Raji (cell line): ENCODE results near the gene DGAT2L6.

Experiments used
- POLR2A ChIP-seq: IDR thresholded peaks from 2 replicates; pipeline ENCODE4 v1.6.1; 2011; ENCODE audit warnings: low read depth, low read length, control low read depth; ENCODE audit not compliant: insufficient read depth

The DGAT2L6 gene, protein sequence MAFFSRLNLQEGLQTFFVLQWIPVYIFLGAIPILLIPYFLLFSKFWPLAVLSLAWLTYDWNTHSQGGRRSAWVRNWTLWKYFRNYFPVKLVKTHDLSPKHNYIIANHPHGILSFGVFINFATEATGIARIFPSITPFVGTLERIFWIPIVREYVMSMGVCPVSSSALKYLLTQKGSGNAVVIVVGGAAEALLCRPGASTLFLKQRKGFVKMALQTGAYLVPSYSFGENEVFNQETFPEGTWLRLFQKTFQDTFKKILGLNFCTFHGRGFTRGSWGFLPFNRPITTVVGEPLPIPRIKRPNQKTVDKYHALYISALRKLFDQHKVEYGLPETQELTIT

DNA sequence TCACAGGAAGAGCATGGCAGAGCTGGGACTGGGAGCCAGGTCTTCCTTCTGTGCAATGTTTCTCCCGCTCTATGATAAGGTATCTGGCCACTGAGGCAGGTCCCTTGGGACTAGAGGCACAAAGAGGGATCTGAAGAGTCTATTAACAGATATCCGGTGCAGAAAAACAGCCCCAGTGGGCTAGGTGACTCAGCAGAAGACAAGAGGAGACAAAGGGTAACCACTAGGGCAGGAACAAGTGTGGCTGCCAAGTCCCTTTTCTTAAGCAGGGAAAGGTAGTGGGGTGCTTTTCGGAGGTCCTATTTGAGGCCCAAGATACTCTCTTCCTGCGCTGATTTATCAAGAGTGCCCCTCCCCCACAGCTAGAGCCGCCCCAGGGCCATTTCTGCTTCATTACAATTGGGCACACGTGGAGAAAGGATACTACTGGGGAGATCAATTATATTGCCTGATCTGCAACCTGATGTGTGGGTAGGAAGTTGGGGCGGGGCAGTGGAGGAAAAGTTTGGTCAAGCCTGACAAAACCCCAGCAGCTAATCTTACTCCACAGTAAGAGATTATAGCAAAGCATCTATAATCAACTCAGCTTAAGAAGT lies at the start of gene DGAT2L6:
TSS of gene DGAT2L6 (plus strand) at position 546 of the 596 bp plus-strand sequence. CDS start 100 bp downstream, outside the sequence.
- TF ChIP-seq POLR2A = no peak

DNA sequence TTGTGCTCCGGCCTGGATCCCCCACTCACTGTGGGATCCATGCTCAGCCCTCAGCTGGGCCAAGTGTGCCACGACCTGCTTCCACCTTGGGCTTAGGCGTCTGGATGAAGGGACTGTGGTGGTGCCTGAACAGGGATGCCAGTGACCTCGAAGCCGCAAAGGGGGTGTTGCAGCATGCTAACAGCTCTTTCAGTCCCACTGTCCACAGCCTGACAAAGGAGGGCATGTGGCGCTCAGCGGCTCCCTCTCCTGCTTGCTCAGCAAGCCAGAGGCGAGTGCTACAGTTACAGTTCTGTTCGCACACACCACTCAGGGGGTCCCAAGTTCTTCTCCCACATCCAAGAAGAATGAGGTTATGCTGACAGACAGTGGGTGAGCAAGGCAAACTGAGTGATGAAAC lies 49.2 kb upstream of the DGAT2L6 start:
- no peak for TF ChIP-seq POLR2A

DNA sequence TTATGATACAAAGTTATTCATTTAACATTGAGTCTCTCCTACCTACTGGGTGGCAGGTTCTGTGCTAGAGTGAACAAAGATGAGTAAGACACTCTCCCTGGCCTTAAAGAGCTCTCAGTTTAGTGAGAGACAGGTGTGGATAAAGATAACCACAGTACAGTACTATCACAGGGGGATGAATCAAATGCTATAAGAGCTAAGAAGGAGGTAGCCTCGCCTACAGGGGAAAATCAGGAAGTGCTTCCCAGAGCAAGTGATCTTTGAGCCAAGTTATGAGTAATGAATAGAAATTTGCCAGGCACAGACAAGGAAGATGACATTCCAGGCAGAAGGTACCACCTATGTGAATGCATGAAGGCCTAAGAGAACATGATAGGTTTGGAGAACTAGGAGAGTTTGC lies 47.5 kb upstream of the DGAT2L6 start:
- TF ChIP-seq POLR2A = no peak

DNA sequence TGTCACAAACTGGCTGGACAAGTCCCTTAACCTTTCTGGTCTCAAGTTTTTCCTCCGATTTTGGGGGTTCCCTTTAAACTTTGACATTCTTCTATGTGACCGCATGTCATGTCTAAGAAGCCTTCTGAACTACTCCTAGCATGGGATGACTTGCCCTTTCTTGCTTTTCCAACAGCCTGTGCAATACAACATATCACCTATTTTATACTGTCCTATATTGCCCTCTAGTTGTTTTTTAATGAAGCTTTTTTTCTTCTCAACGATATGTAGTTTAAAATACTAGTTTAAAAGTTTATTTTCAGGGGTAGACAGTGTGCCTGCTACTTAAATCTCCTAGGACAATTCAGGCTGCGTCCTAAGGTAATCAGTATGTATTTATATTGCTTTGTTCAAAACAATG lies 45.1 kb upstream of the DGAT2L6 start:
- no peak for TF ChIP-seq POLR2A

DNA sequence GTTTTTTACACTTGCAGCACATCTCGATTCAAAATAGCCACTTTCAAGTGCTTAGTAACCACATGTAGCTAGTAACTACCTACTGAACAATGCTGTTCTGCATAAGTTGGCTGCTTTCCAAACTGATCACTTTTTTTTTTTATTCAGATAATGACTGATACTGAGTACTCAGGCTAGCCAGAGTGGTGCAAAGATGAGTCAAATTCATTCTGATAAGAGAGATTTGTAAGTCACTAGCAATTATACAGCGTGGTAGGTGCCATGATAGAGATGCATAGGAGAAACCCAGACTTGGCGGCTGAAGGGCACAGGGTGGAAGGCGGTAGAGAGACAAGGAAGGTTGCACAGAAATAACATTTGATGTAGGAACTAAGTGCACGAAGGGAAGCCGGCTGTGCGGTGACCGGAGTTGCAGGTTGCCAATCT lies 44.4 kb upstream of the DGAT2L6 start:
- peak; percentile 26; the same call in 1 of the 2 replicates for TF ChIP-seq POLR2A

DNA sequence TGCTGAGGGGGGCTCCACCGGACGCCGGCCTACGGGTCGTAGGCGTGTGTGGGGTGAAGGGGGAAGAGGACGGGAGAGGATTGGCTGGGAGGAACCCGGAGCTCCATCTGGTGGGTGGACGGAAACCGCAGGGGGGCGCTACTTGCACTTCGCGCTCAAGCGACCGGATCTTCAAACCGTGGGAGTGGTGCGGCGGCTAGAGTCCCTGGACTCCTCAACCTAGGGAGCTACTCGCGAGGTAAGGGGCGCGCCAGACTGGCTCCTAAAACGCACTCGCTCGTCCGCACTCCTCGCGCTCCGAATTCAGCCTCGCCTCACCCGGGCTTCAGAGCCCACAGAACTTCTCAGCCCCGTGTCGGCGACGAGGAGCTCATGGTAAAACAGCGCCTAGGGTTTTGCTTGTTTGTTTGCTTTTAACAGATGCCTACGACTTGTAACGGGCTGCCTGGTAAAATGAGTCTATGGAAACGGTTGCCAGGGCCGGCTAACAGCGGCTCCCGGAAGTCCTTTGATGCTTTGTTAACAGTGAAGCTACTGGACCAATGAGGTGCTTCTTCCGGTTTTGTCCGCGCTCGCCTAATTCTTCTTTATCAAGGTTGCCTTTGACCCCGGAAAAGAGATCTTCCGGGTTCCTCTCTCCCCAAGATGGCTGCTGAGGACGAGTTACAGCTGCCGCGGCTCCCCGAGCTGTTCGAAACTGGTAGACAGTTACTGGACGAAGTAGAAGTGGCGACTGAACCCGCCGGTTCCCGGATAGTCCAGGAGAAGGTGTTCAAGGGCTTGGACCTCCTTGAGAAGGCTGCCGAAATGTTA lies 43.8 kb upstream of the DGAT2L6 start, which contains the start of gene IGBP1:
TSS of gene IGBP1 (plus strand) at position 145 of the 813 bp plus-strand sequence. CDS start at position 646, 501 bp downstream.
- TF ChIP-seq POLR2A = peak; percentile 57

DNA sequence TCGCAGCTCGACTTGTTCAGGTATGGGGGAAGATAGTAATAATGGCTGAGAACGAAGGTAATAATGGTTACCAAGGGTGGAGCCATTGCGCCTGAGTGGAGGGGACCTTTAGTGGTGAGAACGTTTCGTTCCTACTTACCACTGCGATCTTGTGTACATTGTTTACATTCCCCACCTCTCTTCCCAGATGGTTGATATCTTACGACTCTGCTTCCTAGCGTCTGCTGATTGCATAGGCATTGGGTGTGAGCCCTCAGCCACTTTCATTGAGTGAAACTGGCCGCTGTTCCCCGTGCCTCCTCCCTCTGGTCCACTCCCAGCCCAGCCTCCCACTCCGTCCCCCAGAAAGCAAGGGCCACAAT lies 43.2 kb upstream of the DGAT2L6 start:
- TF ChIP-seq POLR2A = no peak

DNA sequence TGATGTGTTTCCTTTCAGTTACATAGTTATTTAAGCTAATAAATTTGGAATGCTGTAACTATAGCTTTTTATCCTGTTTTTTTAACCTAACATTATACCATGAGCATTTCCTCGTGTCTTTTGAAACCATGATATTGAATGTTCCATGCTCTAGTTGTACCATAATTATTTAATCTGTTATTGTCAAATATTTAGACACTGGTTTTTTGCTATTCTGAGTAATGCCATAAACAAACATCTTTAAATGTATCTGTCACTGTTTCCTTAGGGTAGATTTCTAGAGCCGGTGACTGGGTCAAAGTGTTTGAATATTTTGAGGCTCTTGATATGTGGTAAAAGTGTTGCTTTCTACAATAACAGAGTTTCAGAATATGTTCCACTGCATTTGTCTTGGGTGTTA lies 38.7 kb upstream of the DGAT2L6 start:
- TF ChIP-seq POLR2A = no peak

DNA sequence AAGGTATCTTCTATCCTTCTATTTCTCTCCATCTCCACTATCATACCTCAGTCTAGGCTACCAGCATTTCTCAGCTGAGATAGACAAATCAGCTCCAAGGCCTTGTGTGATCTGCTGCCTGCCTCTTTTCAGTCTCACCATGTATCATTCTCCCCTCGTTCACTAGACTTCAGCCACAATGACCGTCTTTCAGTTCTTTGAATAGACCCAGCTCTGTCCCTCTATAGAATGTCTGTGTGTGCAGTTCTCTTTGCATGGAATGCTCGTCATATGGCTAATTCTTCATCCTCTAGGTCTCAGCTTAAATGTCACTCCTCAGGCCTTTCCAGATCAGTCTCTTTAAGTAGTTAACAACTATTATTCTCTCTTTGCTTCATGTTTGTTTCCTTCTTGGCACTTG lies 37.5 kb upstream of the DGAT2L6 start:
- TF ChIP-seq POLR2A = no peak

DNA sequence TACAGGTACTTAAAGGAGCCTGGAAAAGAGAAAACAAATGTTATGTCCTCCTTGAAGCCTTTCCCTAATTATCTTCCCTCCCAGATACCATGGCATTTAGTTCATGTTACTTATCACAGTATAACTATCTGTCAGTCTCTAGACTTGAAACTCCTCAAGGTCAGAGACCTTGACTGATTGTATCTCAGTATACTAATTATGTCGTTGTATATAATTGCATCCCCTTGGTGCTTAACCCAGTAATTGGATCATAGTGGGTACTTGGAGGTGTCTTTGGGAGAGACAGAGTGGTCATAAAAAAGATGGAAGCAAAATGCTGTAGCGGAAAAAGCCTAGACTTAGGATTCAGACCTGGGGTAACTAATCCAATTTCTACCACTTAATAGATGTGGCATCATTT lies 35.9 kb upstream of the DGAT2L6 start:
- no peak for TF ChIP-seq POLR2A

DNA sequence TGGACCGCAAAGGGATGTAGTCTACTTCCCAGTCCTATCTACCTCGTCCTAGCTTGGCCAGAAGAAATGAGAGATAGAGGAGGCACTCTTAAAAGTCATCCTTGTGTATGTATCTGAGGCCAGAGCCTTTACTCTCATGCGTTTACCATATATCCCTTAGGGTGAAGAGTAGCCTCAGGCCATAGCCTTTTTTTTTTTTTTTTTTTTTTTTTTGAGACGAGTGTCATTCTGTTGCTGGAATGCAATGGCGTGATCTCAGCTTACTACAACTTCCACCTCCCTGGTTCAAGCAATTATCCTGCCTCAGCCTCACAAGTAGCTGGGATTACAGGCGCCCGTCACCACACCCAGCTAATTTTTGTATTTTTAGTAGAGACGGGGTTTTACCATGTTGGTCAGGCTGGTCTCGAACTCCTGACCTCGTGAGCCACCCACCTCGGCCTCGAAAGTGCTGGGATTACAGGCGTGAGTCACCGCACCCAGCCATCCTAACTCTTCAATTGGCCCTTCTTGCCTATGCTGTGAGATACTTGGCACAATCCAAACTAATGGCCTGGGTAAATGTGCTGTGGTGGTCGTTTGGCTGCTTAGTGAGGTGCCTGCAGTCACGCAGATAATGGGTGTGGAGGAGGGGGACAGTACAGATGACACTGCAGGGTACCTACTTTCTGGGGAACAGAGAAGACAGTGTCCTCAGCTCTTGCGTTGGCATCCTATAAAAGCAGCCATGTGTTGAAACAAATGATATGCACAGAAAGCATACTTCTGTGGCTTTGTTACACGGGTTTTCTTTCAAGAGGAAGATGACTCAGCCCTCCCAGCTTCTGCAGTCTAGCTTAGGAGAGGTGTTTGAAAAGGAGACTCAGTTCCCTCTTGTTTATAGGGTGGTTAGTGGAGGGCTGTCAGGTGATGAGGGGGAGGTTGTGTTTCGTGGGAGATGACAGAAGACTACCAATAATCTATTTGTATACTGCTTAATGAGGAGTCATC lies 10.4 kb upstream of the DGAT2L6 start:
- no peak for TF ChIP-seq POLR2A

DNA sequence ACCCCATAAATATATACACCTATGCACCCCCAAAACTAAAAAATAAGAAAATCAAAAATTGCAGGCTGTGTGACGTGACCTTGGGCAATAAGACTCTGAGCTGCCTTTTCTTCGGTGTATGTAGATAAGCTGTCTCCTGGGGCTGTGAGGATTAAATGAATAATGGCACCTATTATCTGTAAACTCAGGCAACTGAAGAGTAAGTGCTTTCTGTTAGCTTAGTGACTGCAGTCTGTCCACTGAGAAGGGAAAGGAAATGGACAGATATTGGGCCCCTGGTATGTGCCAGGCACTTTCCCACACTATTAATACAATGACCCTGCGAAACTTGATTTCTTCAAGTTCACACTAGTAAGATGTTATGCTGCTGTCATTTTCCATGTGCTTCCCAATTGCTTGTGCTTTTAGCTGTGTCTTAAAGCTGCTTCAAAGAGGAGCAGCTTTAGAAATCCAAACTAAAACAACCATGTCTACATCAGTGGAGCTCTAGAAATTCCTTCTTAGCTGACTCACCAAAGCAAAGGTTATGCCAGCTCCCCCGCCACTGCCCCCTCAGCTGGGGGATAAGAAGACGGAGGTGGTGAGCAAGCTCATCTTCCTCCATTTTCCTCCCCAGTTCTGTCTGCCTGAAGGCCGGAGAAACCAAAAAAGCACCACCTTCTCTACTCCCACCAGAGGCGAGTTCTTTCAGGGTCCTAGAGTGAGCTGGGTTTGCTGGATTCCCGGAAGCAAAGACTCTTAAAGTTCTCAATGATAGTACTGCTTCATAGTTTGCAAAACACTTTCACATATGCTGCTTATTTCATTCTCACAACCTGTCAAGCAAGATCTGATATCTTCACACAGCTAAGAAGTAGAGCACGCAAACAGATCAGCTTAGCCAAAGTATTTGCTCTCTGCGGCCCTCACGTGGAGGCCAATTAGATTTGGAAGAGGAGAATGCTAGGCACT lies 8.8 kb upstream of the DGAT2L6 start:
- TF ChIP-seq POLR2A = no peak

DNA sequence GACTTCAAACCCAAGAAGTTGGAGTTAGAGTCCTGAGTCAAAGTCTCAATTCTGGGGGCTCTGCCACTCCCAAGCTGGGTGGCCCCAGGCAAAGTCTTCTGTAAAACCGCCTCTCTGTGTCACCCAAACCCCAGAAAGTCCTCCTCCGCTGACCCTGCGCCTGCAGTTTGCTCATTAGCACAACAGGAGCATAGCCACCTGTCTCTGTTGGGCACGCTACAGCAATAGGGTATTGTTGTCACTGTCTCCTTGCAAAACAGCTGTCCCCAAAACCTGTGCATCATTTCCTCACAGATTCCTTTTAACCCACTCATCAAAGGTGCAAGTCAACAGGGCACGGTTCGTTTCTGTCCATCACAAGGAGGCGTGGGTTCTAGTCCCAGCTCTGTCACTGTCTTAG lies 8.0 kb upstream of the DGAT2L6 start:
- no peak for TF ChIP-seq POLR2A
